ENCODE data around the gene BCL2.
"Not testable (repeated sequence)": the region's sequence is repeated elsewhere in the genome, so short reads cannot be mapped to it uniquely, and the experiment has no call there.

Gene BCL2

DNA sequence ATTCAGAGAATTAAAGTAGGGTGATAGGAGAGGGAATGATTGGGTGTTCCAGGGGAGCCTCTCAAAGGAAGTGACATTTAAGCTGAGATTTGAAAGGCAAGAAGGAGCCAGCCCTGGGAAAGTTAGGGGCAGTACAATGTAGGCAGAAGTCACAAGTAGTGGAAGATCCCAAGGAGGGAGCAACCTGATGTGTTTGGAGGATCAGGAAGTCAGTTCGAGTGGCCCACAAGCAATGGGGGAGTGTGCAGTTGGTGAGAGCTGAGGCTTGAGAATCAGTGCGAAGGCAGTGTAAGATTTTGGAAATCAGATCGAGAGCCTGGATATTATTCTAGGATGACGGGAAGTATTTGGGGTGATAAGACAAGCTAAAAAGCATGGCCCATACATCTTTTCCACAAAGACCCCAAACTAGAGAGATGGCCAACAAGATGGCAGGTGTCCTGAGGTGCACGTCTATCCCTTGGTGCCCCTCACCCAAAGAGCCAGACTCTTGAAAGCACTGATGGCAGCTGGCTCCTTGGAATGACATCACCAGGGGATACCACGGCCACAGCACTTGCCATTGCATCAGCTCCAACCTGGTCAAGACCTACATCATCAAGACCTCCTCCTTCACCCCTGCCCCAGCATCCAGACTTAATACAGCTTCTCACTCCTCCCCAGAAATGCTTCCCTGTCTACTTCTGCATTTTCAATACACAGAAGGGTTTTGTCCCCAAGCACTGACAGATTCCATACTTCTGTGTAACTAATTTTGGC lies 127.3 kb downstream of the BCL2 start:
- TF ChIP-seq, protein P1, sequence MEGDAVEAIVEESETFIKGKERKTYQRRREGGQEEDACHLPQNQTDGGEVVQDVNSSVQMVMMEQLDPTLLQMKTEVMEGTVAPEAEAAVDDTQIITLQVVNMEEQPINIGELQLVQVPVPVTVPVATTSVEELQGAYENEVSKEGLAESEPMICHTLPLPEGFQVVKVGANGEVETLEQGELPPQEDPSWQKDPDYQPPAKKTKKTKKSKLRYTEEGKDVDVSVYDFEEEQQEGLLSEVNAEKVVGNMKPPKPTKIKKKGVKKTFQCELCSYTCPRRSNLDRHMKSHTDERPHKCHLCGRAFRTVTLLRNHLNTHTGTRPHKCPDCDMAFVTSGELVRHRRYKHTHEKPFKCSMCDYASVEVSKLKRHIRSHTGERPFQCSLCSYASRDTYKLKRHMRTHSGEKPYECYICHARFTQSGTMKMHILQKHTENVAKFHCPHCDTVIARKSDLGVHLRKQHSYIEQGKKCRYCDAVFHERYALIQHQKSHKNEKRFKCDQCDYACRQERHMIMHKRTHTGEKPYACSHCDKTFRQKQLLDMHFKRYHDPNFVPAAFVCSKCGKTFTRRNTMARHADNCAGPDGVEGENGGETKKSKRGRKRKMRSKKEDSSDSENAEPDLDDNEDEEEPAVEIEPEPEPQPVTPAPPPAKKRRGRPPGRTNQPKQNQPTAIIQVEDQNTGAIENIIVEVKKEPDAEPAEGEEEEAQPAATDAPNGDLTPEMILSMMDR (conservative IDR thresholded peaks at IDR 0.05; ENCODE audit: low read length), result no peak
- no peak for DNase-seq (ENCODE audit: low read depth)
- no peak overlapping the region for H3K4me3 ChIP-seq (ENCODE audit: low read length)

DNA sequence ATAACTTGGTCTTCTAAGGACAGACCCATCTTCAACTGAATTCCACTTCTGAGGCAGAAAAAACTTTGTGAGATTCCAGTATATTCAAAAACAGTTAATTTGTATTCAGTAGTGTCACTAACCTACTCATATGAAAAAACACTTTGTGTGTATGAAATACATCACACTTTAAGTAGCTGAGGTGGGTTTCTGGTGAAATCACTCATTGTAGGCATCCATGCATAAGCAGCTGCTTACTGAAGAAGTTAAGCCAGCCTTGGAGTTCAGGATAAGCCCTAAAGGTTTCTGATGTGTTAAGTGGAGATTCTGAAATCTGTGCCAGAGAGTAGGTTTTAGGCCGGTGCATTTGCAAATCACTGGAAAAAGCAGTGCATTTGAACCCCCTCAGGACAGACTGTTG lies 128.2 kb downstream of the BCL2 start:
- H3K4me3 ChIP-seq (ENCODE audit: low read length), result no peak overlapping the region
- TF ChIP-seq, protein P1 (conservative IDR thresholded peaks at IDR 0.05; ENCODE audit: low read length), result no peak
- no peak for DNase-seq (ENCODE audit: low read depth)

DNA sequence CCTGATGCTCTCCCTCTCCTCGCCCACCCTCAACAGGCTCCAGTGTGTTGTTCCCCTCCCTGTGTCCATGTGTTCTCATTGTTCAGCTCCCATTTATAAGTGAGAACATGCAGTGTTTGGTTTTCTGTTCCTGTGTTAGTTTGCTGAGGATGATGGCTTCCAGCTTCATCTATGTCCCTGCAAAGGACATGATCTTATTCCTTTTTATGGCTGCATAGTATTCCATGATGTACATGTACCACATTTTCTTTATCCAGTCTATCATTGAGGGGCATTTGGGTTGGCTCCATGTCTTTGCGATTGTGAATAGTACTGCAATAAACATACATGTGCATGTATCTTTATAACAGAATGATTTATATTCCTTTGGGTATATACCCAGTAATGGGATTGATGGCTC lies 128.7 kb downstream of the BCL2 start:
- H3K4me3 ChIP-seq (ENCODE audit: low read length); DNase-seq (ENCODE audit: low read depth): not testable (repeated sequence)

DNA sequence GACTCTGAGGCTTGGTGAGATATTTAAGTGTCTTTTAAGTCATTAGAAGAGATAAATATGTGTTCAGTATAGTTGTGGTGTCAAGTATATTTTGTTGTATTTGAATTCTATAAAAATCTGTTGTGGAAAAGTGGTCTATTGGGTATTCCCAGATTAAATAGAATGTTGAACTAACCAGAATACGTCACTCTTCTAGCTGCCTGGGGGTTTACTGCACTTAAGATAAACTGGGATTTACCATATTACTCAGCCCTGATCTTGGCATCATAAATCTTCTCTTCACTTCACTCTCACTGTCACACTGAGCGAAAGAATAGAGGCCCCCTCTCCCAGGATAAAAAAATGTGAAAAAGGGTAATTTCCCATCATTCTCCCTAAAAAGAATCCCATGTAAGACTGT lies 129.8 kb downstream of the BCL2 start:
- H3K4me3 ChIP-seq (ENCODE audit: low read length), result no peak overlapping the region
- TF ChIP-seq, protein P1 (conservative IDR thresholded peaks at IDR 0.05; ENCODE audit: low read length), result no peak
- no peak for DNase-seq (ENCODE audit: low read depth)

DNA sequence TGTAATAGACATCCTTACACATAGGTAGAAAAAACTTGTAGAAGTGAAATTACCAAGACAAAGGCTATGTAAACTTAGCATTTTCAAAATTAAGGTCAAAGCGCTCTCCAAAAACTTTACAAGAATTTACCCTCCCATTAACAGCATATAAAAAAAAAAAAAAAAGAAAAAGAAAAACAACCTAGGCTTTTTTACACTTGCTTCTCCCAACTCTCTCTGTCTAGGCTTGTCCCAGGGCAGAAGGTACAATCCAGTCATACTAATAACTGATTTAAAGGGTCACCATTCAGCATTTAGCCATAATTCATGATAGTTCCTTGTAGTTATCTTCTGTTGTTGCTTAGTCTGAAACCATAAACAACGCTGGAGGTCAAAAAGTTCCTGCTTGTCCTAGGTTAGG lies 130.5 kb downstream of the BCL2 start:
- H3K4me3 ChIP-seq (ENCODE audit: low read length), result no peak overlapping the region
- TF ChIP-seq, protein P1 (conservative IDR thresholded peaks at IDR 0.05; ENCODE audit: low read length), result no peak
- no peak for DNase-seq (ENCODE audit: low read depth)

DNA sequence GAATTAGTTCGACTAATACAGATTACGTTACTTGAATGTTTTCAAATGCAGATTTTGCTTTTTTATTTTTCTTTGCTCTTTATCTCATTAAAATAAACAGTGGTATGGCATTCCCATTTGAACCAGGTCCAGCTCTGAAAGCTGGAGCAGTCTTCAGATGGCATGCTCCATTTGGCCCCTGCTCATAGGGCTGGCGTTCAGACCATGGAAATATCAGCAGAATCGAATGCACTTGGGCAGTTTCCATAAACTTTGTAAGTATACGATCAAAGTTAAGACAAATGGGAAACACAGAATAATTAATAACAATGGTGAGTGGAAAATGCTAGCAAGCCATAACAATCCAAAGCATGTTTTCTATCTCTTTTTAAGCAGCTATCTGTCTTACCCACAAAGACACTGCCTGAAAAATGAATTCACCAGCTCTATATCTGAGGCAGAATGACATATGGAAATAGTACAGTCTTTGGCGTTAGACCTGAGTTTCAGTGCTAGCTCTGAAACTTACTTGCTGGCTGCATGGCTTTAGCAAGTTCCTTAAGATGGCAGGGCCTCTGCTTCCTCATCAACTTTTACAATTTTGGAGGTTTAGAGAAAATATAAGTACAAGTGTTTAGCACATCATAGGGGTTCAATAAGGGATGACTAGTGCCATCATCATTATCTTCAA lies 131.6 kb downstream of the BCL2 start:
- no peak for DNase-seq (ENCODE audit: low read depth)
- H3K4me3 ChIP-seq (ENCODE audit: low read length), result no peak overlapping the region
- TF ChIP-seq, protein P1 (conservative IDR thresholded peaks at IDR 0.05; ENCODE audit: low read length), result no peak

DNA sequence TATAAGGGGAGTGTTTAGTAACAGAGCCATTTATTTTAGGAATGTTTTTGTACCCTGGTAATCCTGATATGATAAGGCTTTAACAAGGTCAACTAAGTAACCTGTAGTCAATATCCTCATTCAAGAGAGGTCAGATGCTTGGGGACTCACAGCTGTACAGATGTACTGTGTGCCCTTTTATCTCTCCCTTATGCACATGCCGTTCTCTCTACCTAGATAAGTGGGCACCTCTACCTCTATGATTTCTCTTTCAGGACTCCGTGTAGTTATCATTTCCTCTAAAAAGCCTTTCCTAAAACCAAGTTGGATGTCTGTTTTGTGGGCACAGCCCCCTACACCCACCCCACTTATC lies 132.4 kb downstream of the BCL2 start:
- H3K4me3 ChIP-seq (ENCODE audit: low read length), result no peak overlapping the region
- TF ChIP-seq, protein P1 (conservative IDR thresholded peaks at IDR 0.05; ENCODE audit: low read length), result no peak
- no peak for DNase-seq (ENCODE audit: low read depth)

All from AG10803 (cell line).